Activated T-cell treated with anti-CD3 and anti-CD28 coated beads for 4 hours (primary cell): ENCODE measurements around the gene ILDR1.

Experiments
- DNase-seq: peaks from one replicate; pipeline ENCODE4 v3.0.0-alpha.2; 2020

ILDR1 gene

GRCh38 chr3:122013448-122013925 is 8.6 kb downstream of the ILDR1 start:
- DNase-seq: no peak

GRCh38 chr3:122012821-122013220 is 9.2 kb downstream of the ILDR1 start:
- no peak for DNase-seq

GRCh38 chr3:122011396-122011795 is 10.7 kb downstream of the ILDR1 start:
- DNase-seq: no peak

GRCh38 chr3:122010506-122010905 is 11.5 kb downstream of the ILDR1 start:
- DNase-seq: no peak

GRCh38 chr3:122008166-122008565 is 13.9 kb downstream of the ILDR1 start:
- DNase-seq: no peak

GRCh38 chr3:122006267-122006666 is 15.8 kb downstream of the ILDR1 start:
- DNase-seq: no peak

- no peak for DNase-seq
Observed at GRCh38 chr3:122004991-122005565, 17.0 kb downstream of the ILDR1 start.

GRCh38 chr3:122004107-122004506 is 17.9 kb downstream of the ILDR1 start:
- DNase-seq: no peak

- DNase-seq: no peak
Observed at GRCh38 chr3:122003606-122004005, 18.4 kb downstream of the ILDR1 start.

- DNase-seq: no peak
Observed at GRCh38 chr3:122003112-122003511, 18.9 kb downstream of the ILDR1 start.

GRCh38 chr3:122002611-122003010 is 19.4 kb downstream of the ILDR1 start:
- DNase-seq: no peak

- DNase-seq: no peak
Observed at GRCh38 chr3:122001892-122002291, 20.2 kb downstream of the ILDR1 start.

- no peak for DNase-seq
Observed at GRCh38 chr3:122000936-122001605, 21.0 kb downstream of the ILDR1 start.

- DNase-seq: no peak
Observed at GRCh38 chr3:121999931-122000330, 22.1 kb downstream of the ILDR1 start.

- no peak for DNase-seq
Observed at GRCh38 chr3:121998611-121999473, 23.2 kb downstream of the ILDR1 start.

- DNase-seq: no peak
Observed at GRCh38 chr3:121998030-121998580, 23.9 kb downstream of the ILDR1 start.

- no peak for DNase-seq
Observed at GRCh38 chr3:121997372-121997771, 24.7 kb downstream of the ILDR1 start.

- no peak for DNase-seq
Observed at GRCh38 chr3:121996441-121996840, 25.6 kb downstream of the ILDR1 start.

- no peak for DNase-seq
Observed at GRCh38 chr3:121995161-121996137, 26.6 kb downstream of the ILDR1 start.

- DNase-seq: no peak
Observed at GRCh38 chr3:121994551-121994950, 27.5 kb downstream of the ILDR1 start.

GRCh38 chr3:121992601-121993560 is 29.2 kb downstream of the ILDR1 start:
- DNase-seq: no peak
